ENCODE results near the gene EBNA1BP2. TPM values are rescaled to one million over a fixed set of nuclear protein-coding genes. Genes with fewer than 3 reads are reported as not detected.

The EBNA1BP2 gene
- total and polyA plus RNA-seq, 2 experiments from 2014 or later: 48.2 to 65.0 TPM

GRCh38 chr1:43165765-43166164 is 6.3 kb downstream of the EBNA1BP2 start:
- DNase-seq (ENCODE audit: low read depth in 1 of 2, low spot score in 1 of 2): no peak
- Histone ChIP-seq H3K9me3 (ENCODE audit: low read depth) (no peaks in the 10 kb centered on the region), H3K4me3 (no peak overlapping the region), H3K4me1 (ENCODE audit: low read depth) (no peaks in the 10 kb centered on the region), H3K27ac (no peak overlapping the region), H3K27me3 (no peaks in the 10 kb centered on the region), H3K36me3 (peaks cover 39% of the 10 kb centered on the region)
- no peak for TF ChIP-seq CTCF (IDR thresholded peaks at IDR 0.05; ENCODE audit: low read depth, low read length)

- H3K9me3 ChIP-seq (ENCODE audit: low read depth): no peaks in the 10 kb centered on the region
- H3K36me3 ChIP-seq: peaks cover 39% of the 10 kb centered on the region
- TF ChIP-seq CTCF (IDR thresholded peaks at IDR 0.05; ENCODE audit: low read depth, low read length): no peak
- H3K4me3 ChIP-seq: no peak overlapping the region
- DNase-seq (ENCODE audit: low read depth in 1 of 2, low spot score in 1 of 2): no peak
- H3K27ac ChIP-seq: no peak overlapping the region
- H3K4me1 ChIP-seq (ENCODE audit: low read depth): no peaks in the 10 kb centered on the region
- no peaks in the 10 kb centered on the region for H3K27me3 ChIP-seq
These were observed 6.9 kb downstream of the EBNA1BP2 start for GRCh38 chr1:43165162-43165561.

GRCh38 chr1:43156026-43156425 is 16.1 kb downstream of the EBNA1BP2 start:
- no peak for TF ChIP-seq CTCF (IDR thresholded peaks at IDR 0.05; ENCODE audit: low read depth, low read length)
- Histone ChIP-seq H3K27me3 (no peaks in the 10 kb centered on the region), H3K9me3 (ENCODE audit: low read depth) (no peaks in the 10 kb centered on the region), H3K4me3 (no peak overlapping the region), H3K4me1 (ENCODE audit: low read depth) (no peaks in the 10 kb centered on the region), H3K27ac (no peak overlapping the region), H3K36me3 (no peaks in the 10 kb centered on the region)
- DNase-seq (ENCODE audit: low read depth in 1 of 2, low spot score in 1 of 2): no peak

- DNase-seq (ENCODE audit: low read depth in 1 of 2, low spot score in 1 of 2): no peak
- H3K4me1 ChIP-seq (ENCODE audit: low read depth): no peaks in the 10 kb centered on the region
- no peaks in the 10 kb centered on the region for H3K9me3 ChIP-seq (ENCODE audit: low read depth)
- no peak overlapping the region for H3K4me3 ChIP-seq
- TF ChIP-seq CTCF (IDR thresholded peaks at IDR 0.05; ENCODE audit: low read depth, low read length): no peak
- no peak overlapping the region for H3K27ac ChIP-seq
- H3K27me3 ChIP-seq: no peaks in the 10 kb centered on the region
- no peaks in the 10 kb centered on the region for H3K36me3 ChIP-seq
These were observed 18.6 kb downstream of the EBNA1BP2 start for GRCh38 chr1:43153443-43153842.

- DNase-seq (ENCODE audit: low read depth in 1 of 2, low spot score in 1 of 2): no peak
- no peak overlapping the region for H3K4me3 ChIP-seq
- H3K27ac ChIP-seq: no peak overlapping the region
- H3K27me3 ChIP-seq: no peaks in the 10 kb centered on the region
- H3K4me1 ChIP-seq (ENCODE audit: low read depth): no peaks in the 10 kb centered on the region
- TF ChIP-seq CTCF (IDR thresholded peaks at IDR 0.05; ENCODE audit: low read depth, low read length): no peak
- H3K36me3 ChIP-seq: no peaks in the 10 kb centered on the region
- H3K9me3 ChIP-seq (ENCODE audit: low read depth): no peaks in the 10 kb centered on the region
These were observed 19.2 kb downstream of the EBNA1BP2 start for GRCh38 chr1:43152866-43153265.

- Histone ChIP-seq H3K27me3 (no peaks in the 10 kb centered on the region), H3K27ac (no peak overlapping the region), H3K4me1 (ENCODE audit: low read depth) (no peaks in the 10 kb centered on the region), H3K9me3 (ENCODE audit: low read depth) (no peaks in the 10 kb centered on the region), H3K36me3 (no peaks in the 10 kb centered on the region), H3K4me3 (no peak overlapping the region)
- TF ChIP-seq CTCF (IDR thresholded peaks at IDR 0.05; ENCODE audit: low read depth, low read length): no peak
- DNase-seq (ENCODE audit: low read depth in 1 of 2, low spot score in 1 of 2): no peak
These were observed 22.2 kb downstream of the EBNA1BP2 start for GRCh38 chr1:43149889-43150288.
